ENCODE data around the gene APLF. TPM values are rescaled to one million over a fixed set of nuclear protein-coding genes. Genes with fewer than 3 reads are reported as not detected.

APLF gene
- total and polyA plus RNA-seq, 2 experiments from 2014 or later, result 3.0 to 3.7 TPM

- H3K79me2 ChIP-seq (replicated peaks; ENCODE audit: insufficient read depth), result no peaks in the 10 kb centered on the region
- Mint-ChIP-seq H3K27me3 (ENCODE audit: insufficient read depth, low read depth, poor library complexity) (no peaks in the 10 kb centered on the region), H3K36me3 (ENCODE audit: low read depth) (no peaks in the 10 kb centered on the region), H3K9me3 (no peaks in the 10 kb centered on the region), H3K4me1 (no peaks in the 10 kb centered on the region), H3K27ac (no peak overlapping the region), H3K4me3 (no peak overlapping the region)
- H3K27ac ChIP-seq (ENCODE audit: low read depth), result no peak overlapping the region
- no peaks in the 10 kb centered on the region for H3F3A ChIP-seq (replicated peaks; ENCODE audit: low read depth)
- H3K36me3 ChIP-seq (ENCODE audit: insufficient read depth), result no peaks in the 10 kb centered on the region
- TF ChIP-seq CTCF (conservative IDR thresholded peaks at IDR 0.05; ENCODE audit: low read depth in 2 of 2) (no peak), JUNB (IDR thresholded peaks at IDR 0.05; ENCODE audit: unreplicated experiment) (no peak), NANOG (IDR thresholded peaks at IDR 0.05; ENCODE audit: borderline replicate concordance) (no peak), STAT1 (IDR thresholded peaks at IDR 0.05; ENCODE audit: unreplicated experiment) (no peak), ZNF114 (CRISPR knock-in tag; IDR thresholded peaks at IDR 0.05) (no peak), ZNF331 (CRISPR knock-in tag; IDR thresholded peaks at IDR 0.05; ENCODE audit: low read depth) (no peak), CREB1 (CRISPR knock-in tag; IDR thresholded peaks at IDR 0.05; ENCODE audit: low read depth) (no peak)
- H3K27me3 ChIP-seq (ENCODE audit: insufficient read depth), result no peaks in the 10 kb centered on the region
- H3K4me2 ChIP-seq, result no peak overlapping the region
- no peaks in the 10 kb centered on the region for H4K20me1 ChIP-seq (replicated peaks; ENCODE audit: insufficient read depth)
- no peak for ATAC-seq
- no peaks in the 10 kb centered on the region for H3K9me2 ChIP-seq (ENCODE audit: insufficient read depth)
- H3K4me3 ChIP-seq, result no peak overlapping the region
- no peak overlapping the region for H2AFZ ChIP-seq
- no peaks in the 10 kb centered on the region for H3K4me1 ChIP-seq (ENCODE audit: insufficient read depth)
- DNase-seq (ENCODE audit: low spot score), result no peak
Measured at GRCh38 chr2:68564426-68564825, 97.0 kb downstream of the APLF start.

GRCh38 chr2:68565273-68565672 is 97.9 kb downstream of the APLF start:
- ATAC-seq (no peak), DNase-seq (ENCODE audit: low spot score) (no peak)
- Histone ChIP-seq H4K20me1 (replicated peaks; ENCODE audit: insufficient read depth) (no peaks in the 10 kb centered on the region), H3K9me2 (ENCODE audit: insufficient read depth) (no peaks in the 10 kb centered on the region), H3K4me3 (no peak overlapping the region), H3K36me3 (ENCODE audit: insufficient read depth) (no peaks in the 10 kb centered on the region), H3K79me2 (replicated peaks; ENCODE audit: insufficient read depth) (no peaks in the 10 kb centered on the region), H3F3A (replicated peaks; ENCODE audit: low read depth) (no peaks in the 10 kb centered on the region), H3K4me1 (ENCODE audit: insufficient read depth) (no peaks in the 10 kb centered on the region), H3K4me2 (no peak overlapping the region), H3K27ac (ENCODE audit: low read depth) (no peak overlapping the region), H3K27me3 (ENCODE audit: insufficient read depth) (no peaks in the 10 kb centered on the region), H2AFZ (no peak overlapping the region)
- H3K9me3 Mint-ChIP-seq, result no peaks in the 10 kb centered on the region
- no peak overlapping the region for H3K27ac Mint-ChIP-seq
- no peak overlapping the region for H3K4me3 Mint-ChIP-seq
- H3K27me3 Mint-ChIP-seq (ENCODE audit: insufficient read depth, low read depth, poor library complexity), result no peaks in the 10 kb centered on the region
- TF ChIP-seq ZNF114 (CRISPR knock-in tag; IDR thresholded peaks at IDR 0.05), result no peak
- H3K36me3 Mint-ChIP-seq (ENCODE audit: low read depth), result peaks cover 2% of the 10 kb centered on the region; the same call in 1 of the 3 replicates
- no peaks in the 10 kb centered on the region for H3K4me1 Mint-ChIP-seq

- Histone ChIP-seq H3F3A (replicated peaks; ENCODE audit: low read depth) (no peaks in the 10 kb centered on the region), H3K36me3 (ENCODE audit: insufficient read depth) (no peaks in the 10 kb centered on the region), H3K9me2 (ENCODE audit: insufficient read depth) (no peaks in the 10 kb centered on the region), H3K4me3 (no peak overlapping the region), H3K79me2 (replicated peaks; ENCODE audit: insufficient read depth) (no peaks in the 10 kb centered on the region), H2AFZ (no peak overlapping the region), H3K4me2 (no peak overlapping the region), H3K4me1 (ENCODE audit: insufficient read depth) (no peaks in the 10 kb centered on the region), H4K20me1 (replicated peaks; ENCODE audit: insufficient read depth) (no peaks in the 10 kb centered on the region), H3K27me3 (ENCODE audit: insufficient read depth) (no peaks in the 10 kb centered on the region), H3K27ac (ENCODE audit: low read depth) (no peak overlapping the region)
- Mint-ChIP-seq H3K36me3 (ENCODE audit: low read depth) (peaks cover 6% of the 10 kb centered on the region; the same call in 1 of the 3 replicates), H3K4me1 (no peaks in the 10 kb centered on the region), H3K27me3 (ENCODE audit: insufficient read depth, low read depth, poor library complexity) (no peaks in the 10 kb centered on the region), H3K4me3 (no peak overlapping the region), H3K9me3 (no peaks in the 10 kb centered on the region), H3K27ac (no peak overlapping the region)
- no peak for DNase-seq (ENCODE audit: low spot score)
- no peak for ATAC-seq
- TF ChIP-seq ZNF114 (CRISPR knock-in tag; IDR thresholded peaks at IDR 0.05) (no peak), CREB1 (CRISPR knock-in tag; IDR thresholded peaks at IDR 0.05; ENCODE audit: low read depth) (no peak), EZH2phosphoT487 (IDR thresholded peaks at IDR 0.05; ENCODE audit: unreplicated experiment) (no peak), CTCF (conservative IDR thresholded peaks at IDR 0.05; ENCODE audit: low read depth in 2 of 2) (no peak), EZH2 (IDR thresholded peaks at IDR 0.05; ENCODE audit: low read depth, unreplicated experiment) (no peak), POLR2AphosphoS5 (IDR thresholded peaks at IDR 0.05; ENCODE audit: low read depth) (no peak)
Measured at GRCh38 chr2:68565858-68566257, 98.5 kb downstream of the APLF start.
